Fibroblast of skin of left biceps (primary cell): Measurements from ENCODE around the gene FAM25G.
"Not testable (repeated sequence)": the region's sequence is repeated elsewhere in the genome, so short reads cannot be mapped to it uniquely, and the experiment has no call there.

ENCODE experiments used
- DNase-seq, 2 experiments: peaks; one replicate each; pipeline ENCODE4 v3.0.0-alpha.2; 2013; ENCODE audit warnings: low read depth in 2 of 2

The FAM25G gene

GRCh38 chr10:47465216-47465917 lies 26.1 kb downstream of the FAM25G start:
- not testable (repeated sequence) for DNase-seq

- DNase-seq = not testable (repeated sequence)
These were observed 28.7 kb downstream of the FAM25G start for GRCh38 chr10:47462577-47463358.

GRCh38 chr10:47461261-47461687 lies 30.2 kb downstream of the FAM25G start:
- peak in 1 of 2 experiments; percentile 4 for DNase-seq

DNA sequence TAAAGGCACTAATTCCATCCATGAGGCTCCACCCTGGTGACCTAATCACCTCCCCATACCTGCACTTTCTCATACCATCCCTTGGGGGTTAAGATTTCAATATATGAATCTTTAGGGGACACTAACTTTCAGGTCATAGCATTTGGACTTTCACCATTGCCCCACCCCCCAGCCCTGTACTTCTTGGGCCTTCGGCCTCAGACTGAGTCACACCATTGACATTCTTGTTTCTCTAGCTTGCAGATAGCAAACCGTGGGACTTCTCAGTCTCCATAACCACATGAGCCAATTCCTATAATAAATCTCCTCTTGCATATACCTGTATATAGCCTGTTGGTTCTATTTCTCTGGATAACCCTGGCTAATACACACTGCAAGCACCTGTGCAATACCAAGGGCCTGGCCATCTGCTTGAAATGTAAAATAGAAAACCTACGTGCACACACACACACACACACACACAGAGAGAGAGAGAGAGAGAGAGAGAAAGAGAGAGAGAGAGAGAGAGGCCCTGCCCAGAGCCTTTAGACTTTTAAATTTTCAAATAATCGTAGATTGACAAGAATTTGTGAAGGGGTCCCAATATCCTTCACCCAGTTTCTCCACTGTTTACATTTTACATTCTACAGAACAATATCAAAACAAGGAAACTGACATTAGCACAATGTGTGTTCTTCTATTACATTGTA lies 32.9 kb downstream of the FAM25G start:
- peak in 1 of 2 experiments; percentile 19 for DNase-seq

DNA sequence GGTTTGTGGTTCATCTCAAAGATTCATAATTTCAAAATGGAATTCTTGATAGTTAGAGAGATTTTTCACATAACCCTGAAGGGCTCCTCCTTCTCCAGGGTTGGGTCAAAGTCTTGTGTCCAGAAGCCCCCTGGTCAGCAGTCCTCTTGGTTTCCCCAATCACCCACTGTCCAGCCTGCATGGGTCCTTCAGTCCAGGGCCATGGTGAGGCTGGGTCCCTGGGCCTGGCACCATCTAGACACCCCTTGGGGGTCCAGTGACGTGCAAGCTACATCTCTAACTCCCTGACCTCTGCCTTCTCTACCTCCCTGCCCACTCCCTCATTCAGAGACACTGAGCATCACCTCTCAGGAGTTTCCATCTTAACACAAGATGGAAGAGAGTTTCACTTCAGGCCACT lies 33.7 kb downstream of the FAM25G start:
- no peak for DNase-seq

DNA sequence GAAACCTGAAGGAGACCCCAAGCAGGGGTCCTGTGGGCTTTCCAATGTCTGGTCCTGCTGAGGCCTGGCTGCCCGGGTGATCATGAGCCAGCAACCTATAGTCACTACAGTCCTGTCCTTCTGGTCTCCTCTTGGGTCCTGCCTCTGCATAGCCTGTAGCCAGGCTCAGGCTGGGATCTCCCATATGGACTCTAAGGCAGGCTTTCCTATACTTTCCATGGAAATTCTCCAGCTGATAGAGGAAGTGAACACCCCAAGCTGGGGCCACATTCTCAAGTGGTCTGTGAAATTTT lies 34.0 kb downstream of the FAM25G start:
- DNase-seq = no peak

DNA sequence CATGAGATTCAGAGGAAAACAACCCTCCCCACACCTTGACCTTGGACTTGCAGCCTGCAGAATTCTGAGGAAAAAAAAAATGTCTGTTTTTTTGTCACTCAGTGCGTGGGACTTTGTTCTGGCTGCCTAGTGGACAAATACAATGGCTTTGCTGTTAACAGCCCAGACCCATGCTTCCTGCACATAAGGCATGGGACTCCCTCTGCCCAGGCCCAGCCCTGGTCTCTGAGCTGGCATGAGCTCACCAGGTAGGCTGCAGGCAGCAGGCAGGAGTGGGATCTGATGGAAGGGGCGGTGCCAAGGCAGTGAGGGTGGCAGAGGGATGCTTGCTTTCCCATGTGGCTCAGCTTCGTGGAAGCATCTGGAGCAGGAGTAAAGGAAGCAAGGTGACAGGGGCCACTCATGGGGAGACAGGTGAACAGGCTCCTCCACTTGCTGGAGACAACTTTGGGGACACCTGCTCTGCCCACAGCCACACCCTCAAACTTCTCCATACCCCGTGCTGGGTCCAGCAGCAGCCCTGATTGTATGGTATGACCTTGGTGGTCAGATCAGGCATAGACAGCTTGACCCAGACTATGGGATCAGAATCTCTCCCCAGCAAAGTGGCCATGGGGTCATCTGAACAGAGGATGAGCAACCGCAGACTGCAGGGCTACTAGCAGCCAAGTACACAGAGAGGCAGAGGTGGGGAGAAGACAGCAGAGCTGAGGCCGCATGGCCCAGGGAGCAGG lies 34.5 kb downstream of the FAM25G start:
- no peak for DNase-seq

DNA sequence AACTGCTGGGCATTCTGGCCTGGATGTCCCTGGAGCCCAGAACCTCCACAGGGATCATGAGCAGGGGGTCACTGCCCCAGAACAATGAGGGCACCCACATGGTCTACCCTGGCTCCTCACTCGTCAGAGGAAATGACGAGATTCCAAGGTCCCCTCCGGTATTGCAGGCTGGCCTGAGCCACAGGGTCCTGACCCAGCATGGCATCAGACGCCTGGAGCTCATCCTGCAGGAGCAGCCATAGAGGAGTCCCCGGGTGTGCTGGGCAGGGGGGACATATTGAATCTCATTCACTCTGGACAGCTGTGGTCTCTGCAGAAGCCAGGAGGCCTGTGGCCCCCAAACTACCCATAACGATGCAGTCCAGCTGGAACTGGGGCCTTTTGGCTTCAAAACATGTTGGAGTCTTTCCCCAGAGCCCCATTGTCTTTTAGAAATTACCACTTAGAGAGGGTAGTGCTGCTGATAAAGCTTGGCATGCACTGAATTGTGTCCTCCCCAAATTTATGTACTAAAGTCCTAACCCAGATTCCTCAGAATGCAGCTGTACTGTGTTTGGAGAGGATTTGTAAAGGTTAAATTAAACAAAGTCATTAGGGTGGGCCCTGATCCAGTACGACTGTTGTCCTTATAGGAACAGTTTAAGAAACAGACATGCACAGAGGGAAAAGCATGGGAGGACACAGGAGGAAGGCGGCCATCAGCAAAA lies 35.3 kb downstream of the FAM25G start:
- DNase-seq = no peak

DNA sequence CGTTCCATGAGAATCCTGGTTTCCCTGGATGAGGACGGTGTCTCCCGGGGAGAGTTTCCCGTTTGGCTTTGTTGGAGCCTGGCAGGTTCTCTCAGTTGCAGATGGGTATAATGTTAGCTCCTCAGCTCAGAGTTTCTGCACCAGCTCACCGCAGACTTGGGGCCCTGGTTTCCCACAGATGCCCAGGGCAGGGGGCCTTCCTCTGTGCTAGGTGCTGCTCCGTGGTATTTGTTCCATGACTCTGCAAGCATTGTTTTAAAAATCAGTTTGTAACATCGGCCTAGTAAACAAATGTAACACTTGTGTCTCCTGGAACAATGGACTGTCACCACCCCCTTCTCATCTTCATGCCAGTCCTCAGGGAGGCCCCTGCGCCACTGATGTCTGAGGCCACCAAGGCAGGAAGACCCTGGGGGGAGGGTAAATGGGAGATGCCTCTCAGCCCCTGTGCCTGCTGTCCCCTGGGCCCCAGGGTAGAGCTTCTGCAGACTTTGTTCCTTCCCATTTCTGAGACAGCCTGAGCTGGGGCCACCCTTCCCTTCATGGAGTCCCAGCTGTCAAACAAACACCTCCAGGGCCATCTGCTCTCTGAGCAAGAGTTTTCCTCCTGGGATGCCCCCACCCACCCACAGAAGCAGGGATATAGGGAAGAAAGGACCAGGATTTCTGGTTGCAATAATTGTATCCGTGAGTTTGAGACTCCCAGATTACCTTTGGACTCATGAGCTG lies 36.0 kb downstream of the FAM25G start:
- not testable (repeated sequence) for DNase-seq

DNA sequence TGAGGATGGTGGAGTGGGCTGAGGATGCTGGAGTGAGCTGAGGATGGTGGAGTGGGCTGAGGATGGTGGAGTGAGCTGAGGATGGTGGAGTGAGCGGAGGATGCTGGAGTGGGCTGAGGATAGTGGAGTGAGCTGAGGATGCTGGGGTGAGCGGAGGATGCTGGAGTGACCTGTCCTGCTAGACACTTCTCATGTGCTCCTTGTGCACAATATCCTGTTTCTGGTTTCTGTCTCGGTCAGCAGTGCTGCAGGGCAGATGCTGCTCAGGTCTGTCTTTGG lies 36.8 kb downstream of the FAM25G start:
- no peak for DNase-seq

DNA sequence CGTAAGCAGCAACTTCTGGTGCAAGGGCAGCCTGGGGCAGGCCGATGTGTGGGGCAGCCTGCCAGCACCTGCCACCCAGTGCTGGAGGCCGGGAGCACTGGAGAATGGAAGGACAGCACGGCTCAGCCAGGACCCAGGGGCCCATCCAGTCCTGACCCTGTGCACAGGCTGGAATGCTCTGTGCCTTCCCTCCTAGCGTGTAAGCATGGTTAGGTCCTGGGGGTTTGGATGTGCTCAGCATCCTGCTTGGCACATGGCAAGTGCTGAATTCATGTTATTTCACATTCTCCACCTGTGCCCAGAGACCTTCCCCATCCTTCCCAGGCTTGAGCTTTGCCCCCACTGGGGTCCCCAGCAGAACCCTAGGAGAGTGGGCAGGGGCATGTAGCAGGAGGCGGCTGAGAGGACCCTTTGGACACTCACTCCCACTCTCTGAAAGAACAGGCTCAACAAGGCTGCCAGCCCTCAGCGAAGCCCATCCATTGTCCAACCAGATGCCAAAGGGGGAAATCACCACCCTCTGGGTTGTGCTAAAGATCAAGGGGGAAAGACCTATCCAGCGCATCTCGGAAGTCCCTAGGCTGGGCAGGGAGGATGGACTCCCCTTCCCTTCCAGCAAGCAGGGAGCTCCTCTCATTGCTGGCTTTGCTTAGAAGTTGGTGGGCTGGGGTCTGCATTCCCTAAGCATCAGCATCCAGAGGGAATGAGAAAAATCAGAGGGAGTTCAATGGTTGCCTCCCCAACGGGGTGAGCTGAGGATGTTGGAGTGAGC lies 37.3 kb downstream of the FAM25G start:
- no peak for DNase-seq

DNA sequence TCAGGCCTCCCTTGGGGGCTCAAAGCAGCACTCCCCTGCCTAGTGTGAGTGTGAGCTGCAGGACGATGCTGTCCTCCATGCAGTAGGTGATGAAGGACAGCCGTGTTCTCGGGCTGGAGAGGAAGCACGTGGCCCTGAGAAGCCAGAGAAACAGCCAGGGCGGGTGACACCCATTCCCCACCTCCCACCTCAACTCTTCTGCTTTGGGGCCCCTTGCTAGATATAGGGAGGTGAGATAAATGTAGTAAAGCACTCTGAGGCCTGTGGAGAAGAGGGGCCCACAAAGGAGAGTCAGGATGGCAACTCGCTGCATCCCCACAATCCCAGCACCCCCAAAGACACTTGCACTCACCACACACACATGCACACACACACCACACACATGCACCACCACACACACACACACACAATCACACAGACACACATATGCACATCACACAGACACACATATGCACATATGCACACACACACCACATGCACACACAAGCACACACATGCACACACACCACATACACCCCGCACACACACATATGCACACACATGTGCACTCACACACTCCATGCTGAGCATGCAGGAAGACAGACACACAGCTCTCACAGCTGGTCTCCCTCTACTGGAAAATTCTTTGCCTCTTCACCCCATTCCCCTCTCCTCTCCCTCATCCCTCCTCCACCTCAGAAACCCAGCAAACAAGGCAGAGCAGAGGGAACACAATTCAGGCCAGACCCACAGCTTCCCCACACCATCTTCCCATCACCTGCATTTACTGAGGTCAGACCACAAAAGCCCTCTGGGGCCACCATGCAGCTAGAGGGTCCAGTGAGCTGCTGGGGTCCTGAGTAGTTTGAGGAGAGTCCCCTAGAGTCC lies 38.1 kb downstream of the FAM25G start:
- no peak for DNase-seq

DNA sequence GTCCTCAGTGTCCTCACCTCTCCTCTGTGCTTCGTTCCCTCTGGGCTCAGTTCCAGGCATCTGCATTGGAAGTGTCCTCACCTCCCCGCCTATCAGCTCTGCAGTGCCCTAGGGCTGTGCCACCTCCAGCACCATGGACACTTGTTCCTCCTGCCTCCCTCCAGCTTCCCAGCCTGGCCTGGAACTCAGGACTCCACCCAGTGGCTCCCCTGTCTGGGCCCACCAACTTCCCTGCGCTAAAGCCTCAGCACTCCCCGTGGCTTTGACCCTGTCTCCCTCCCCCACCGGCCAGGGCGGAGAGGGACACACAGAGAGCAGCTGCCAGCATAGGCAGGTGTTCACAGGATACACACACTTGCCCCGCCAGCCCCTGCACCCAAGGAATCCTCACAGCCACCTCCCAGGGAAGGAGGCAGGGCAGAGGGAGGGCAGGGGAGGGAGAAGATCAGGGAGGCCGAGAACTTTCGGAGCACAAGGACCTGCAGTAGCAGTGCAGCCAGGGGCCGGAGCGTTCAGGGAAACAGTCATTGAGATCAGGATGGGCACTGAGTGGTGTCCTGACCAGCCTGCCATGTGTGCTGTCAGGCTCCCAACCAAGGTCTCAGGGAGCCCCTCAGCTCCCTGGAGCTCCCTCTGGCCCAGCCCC lies 38.9 kb downstream of the FAM25G start:
- no peak for DNase-seq

GRCh38 chr10:47451998-47452494 lies 39.5 kb downstream of the FAM25G start:
- no peak for DNase-seq

GRCh38 chr10:47451273-47451997 lies 40.1 kb downstream of the FAM25G start:
- DNase-seq = no peak

GRCh38 chr10:47450442-47450841 lies 41.1 kb downstream of the FAM25G start:
- DNase-seq = no peak

DNA sequence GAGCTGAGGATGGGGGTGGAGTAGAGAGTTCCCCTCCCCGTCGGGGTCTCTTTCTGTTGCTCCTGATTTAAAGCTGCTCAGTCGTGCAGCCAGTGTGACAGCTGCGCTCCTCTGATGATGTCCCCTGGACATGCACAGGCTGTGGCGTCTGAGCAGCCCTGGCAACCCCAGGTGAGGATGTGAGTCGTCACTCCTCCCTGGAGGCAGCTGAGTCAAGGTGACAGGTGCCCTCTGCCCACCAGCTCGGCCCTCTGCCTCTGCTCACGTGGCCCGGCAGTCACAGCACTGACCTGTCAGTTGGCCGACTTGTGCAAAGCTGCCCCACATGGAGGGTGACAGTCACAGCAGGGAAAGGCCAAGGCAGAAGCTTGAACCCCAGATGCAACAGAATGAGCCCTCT lies 41.5 kb downstream of the FAM25G start:
- DNase-seq = no peak
